Skeletal muscle cell (primary cell): ENCODE data around the gene DBNDD2.

Experiments used
- DNase-seq: peaks from one replicate; pipeline ENCODE4 v3.0.0-alpha.2; 2010; ENCODE audit warnings: low read depth
- H3K4me3 ChIP-seq: 2 replicates; pipeline ENCODE4 v1.5.1; 2011; ENCODE audit warnings: low read depth, mild to moderate bottlenecking, control low read depth, low read length, moderate library complexity

Gene DBNDD2

GRCh38 chr20:45407783-45408645, at the start of gene DBNDD2:
Gene DBNDD2 (plus strand): TSS chr20:45408289. CDS start chr20:45408468, 179 bp downstream.
- H3K4me3 ChIP-seq: peak within 1 kb of the TSS; percentile 59
- no peak for DNase-seq

DNA sequence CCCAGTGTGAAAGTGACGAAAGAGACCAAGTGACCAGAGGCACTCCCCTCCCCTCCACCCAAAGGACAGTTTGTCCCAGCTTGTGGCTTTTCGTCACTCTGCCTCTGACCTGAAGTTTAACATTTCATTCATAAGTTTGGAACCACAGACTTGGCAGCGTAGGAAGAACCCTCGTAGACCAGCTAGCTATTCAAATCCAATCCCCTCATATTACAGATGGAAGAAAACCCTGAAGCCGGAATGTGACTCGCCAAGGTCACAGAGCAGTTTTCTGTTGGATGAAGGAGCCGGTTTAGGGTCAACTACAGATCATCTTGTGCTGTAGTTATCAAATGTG, 49.1 kb upstream of the DBNDD2 start:
- H3K4me3 ChIP-seq: no peak overlapping the region
- DNase-seq: no peak

DNA sequence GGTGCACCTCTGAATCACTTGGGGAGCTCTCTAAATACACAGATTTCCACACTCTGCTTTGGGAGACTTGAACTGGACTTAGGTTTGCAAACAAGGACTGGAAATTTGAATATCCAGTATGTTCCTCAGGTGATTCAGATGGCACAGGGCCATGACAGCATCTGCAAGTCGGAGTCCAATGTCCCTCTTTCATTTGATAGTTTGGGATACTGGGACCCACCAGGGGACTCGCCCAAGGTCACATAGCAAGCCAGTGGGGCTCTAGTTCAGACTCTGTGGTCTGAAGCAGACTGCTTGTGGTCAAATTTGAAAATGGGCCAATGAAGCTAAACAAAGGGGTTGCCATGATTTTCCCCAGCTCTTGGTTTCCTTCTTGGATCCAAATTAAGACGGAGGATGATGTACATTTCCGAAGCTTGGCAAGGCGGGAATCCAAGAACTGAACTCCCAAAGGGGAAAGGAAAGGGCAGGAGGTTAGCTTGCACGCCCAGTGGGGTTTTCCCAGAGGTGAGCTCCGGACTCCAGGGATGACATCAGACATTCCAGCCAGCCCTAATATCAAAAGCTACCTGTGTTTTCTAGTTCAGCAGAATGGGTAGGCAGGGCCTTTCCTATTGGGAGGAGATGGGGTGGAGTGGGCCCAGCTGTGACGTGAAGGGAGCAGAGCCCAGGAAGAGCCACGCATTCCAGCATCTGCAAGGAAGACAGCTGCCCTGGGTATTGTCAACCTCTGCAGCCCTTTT, 48.5 kb upstream of the DBNDD2 start:
- no peak overlapping the region for H3K4me3 ChIP-seq
- no peak for DNase-seq

DNA sequence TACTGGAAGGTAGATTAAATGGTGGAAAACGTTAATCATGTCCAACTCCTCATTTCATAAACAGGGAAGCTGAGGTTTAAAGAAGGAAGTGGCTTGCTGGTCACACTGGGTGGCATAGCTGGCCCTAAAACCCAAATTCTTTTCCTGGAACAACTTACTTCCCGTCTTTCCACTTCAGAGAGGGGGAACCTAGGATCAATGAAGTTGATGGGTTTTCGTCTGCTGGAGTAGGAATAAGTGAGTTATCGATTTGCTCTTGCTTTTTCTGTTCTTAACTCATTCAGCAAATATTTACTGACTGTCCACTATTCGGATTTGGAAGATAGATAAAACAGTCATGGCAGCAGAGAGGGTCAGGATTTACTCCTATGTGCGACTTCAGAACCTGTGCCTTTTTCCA, 46.3 kb upstream of the DBNDD2 start:
- no peak overlapping the region for H3K4me3 ChIP-seq
- DNase-seq: no peak

DNA sequence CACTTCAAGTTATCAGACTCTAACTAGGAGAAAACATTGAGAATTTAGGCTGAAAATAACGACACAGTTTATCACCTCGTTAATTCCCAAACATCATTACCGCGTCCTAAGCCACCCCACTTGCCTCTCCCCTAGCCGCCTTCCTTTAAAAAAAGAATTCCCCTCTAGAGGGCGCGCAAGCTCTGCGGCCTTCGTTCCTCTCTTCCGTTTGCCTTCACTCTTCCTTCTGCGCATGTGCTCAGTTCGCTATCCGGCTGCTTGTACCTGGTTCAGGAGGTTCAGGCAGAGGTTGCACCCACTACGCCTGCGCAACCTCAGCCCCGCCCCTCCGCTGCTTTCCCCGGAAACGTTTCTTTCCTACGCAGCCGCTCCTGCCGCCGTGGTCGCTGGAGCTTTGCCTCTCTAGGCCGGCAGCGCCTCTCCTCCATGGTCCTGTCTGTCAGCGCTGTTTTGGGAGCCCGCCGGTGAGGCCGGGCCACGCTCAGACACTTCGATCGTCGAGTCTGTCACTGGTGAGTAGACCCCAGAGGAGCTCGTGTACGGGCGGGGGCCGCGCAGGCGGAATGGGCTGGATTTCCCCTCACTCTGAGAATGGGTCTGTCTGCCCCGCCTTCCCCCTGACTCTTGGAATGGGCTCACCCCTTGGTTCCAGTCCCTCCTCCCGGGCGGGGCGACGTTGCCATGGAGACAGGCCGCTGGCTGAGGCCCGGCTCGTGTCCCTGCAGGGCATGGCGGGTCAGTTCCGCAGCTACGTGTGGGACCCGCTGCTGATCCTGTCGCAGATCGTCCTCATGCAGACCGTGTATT, 45.1 kb upstream of the DBNDD2 start, which contains the start of gene SYS1:
SYS1 (plus strand) TSS at position 353 of the 807 bp plus-strand sequence; CDS start at position 729, 376 bp downstream.
- peak; percentile 92 for DNase-seq

DNA sequence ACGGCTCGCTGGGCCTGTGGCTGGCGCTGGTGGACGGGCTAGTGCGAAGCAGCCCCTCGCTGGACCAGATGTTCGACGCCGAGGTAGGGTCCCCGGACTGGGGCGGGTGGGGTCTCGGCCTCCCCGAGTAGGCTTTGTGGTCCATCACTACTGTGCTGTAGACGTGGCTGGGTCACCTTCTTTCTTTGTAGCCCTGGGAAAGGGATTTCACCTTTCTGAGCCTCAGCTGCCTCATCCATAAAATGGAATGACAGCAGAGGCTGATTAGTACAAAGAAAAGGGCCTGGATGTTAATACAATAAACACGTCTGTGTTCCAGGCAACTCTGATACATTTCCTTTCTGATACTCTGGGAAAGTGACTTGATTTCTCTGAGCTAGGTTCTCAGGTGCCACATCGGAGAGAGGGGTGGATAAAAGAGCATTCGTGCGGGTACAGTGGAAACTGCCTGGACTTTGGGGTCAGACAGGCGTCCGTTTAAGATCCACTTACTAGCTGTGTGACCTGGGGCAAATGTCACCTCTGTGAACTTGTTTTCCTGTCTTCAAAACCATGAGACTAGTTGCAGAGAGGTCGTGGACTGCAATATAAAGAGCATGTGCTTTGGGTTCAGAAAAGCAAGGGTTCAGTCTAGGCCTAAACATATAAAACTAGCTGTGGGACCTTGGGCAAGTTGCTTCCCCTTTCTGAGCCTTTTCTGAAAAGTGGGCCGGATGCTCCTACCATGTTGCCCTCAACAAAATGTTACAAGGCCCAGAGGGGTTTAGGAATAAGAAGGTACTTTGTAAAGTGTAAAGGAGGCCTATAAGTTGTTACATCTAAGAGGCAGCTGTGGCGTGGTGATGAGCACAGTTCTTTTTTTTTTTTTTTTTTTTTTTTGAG, 44.2 kb upstream of the DBNDD2 start:
- peak overlapping the region; percentile 77 for H3K4me3 ChIP-seq
- no peak for DNase-seq

More for the DNA sequence above, 45.1 kb upstream of the DBNDD2 start, which contains the start of gene SYS1:
- H3K4me3 ChIP-seq: peak within 1 kb of the TSS; percentile 77

DNA sequence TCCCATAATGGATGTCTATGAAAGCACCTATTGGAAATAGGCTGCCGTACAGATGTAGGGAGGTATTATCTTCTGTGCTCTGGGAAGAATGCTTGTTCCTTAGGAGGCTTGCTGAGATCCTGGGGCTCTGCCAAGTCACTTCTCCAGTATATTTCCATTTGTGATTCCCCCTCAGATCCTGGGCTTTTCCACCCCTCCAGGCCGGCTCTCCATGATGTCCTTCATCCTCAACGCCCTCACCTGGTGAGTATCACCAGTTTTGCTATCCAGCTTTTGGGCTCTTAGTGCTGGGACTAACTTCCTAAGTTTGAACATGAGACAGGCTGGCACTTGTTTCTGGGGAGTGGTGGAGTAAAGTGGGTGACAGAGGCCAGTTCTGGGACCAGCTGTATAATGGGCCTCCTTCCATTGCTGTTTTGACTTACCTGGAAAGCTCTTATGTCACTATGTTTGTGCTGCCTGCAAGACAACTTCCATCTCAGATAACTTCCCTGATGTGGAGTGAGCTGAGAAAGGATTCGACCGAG, 42.6 kb upstream of the DBNDD2 start:
- DNase-seq: no peak
- H3K4me3 ChIP-seq: no peak overlapping the region

DNA sequence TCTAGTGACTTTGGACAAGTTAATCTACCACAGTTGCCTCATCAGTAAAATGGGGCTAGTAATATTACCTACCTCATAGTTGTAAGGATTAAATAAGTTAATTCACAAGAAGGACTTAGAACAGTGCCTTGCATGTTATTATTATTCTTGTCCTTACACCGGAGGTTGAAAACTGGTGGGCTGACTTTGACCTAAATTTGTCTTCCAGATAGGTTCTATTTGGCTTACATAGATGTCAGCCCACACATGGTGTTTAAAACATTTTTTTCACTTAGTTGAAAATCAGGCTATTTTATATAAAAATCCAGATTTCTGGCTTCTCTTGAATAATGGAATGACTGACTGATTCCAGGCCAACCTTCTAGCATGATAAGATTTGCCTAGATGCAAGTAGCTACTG, 41.9 kb upstream of the DBNDD2 start:
- no peak overlapping the region for H3K4me3 ChIP-seq
- DNase-seq: no peak

GRCh38 chr20:45366631-45367030, 41.5 kb upstream of the DBNDD2 start:
- no peak for DNase-seq
- no peak overlapping the region for H3K4me3 ChIP-seq

DNA sequence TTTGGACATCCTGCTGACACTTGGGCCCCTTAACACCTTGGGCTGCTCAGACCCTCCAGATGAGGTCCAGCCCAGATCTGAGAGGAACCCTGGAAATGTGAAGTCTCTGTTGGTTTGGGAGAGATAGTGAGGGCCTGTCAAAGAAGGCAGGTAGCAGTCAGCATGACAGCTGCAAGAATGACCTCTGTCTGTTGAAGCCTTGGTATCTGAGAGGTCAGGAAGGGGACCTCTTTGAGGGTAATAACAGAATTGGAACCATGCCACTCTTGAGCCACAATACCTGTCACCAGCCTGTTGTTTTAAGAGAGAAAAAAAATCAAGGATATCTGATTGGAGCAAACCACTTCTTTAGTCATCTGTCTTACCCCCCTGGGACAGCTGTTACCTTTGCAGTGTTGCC, 41.0 kb upstream of the DBNDD2 start:
- no peak for DNase-seq
- H3K4me3 ChIP-seq: no peak overlapping the region

- H3K4me3 ChIP-seq: no peak overlapping the region
- no peak for DNase-seq
Observed at GRCh38 chr20:45368221-45368980, 39.7 kb upstream of the DBNDD2 start.

DNA sequence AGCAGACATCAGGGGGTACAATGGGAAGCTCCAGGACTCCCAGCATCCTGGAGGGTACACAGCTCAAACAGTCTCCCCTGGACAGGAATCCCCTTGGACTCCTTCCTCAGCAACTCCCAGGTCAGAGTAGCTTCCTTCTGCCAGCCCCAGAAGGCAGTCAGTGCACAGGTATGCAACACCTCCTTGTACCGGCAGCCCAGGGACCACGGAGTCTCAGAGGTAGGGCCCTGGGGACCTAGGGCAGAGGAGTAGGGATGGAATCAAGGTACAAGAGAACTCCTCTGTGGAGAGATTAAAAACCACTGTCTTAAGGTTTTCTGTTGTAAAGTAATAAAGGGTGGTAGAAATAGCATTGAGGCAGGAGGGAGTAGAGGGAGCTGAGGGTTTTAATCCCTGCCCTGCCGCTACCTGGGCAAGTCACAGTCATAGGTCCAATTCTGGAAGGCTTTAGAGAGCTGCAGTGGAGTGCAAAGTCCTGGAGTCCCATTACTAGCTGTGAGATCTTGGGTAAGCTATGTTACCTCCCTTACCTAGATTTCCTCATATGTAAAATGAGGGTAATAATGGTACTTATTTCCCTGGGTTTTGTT, 37.4 kb upstream of the DBNDD2 start:
- no peak overlapping the region for H3K4me3 ChIP-seq
- no peak for DNase-seq

DNA sequence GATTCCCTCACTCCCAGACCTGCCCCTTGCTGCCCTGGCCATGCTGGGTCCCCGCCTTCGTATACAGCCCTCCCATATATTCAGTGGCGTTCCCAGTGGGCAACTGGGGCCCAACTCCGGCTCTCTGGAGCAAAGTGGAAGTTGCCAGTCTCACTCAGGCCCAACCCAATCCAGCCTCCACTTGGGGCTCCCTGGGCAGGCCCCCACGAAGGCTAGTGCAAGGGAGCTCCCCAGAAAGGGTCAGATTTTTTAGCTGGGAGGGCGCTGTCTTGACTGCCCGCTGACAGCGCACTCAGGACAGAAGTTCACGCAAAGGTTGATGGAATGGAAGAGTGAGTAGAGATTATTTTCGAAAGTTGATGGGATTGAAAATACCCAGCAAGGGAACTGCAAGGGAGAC, 35.8 kb upstream of the DBNDD2 start:
- H3K4me3 ChIP-seq: no peak overlapping the region
- DNase-seq: no peak

GRCh38 chr20:45372646-45373352, 35.3 kb upstream of the DBNDD2 start:
- H3K4me3 ChIP-seq: no peak overlapping the region
- DNase-seq: no peak

DNA sequence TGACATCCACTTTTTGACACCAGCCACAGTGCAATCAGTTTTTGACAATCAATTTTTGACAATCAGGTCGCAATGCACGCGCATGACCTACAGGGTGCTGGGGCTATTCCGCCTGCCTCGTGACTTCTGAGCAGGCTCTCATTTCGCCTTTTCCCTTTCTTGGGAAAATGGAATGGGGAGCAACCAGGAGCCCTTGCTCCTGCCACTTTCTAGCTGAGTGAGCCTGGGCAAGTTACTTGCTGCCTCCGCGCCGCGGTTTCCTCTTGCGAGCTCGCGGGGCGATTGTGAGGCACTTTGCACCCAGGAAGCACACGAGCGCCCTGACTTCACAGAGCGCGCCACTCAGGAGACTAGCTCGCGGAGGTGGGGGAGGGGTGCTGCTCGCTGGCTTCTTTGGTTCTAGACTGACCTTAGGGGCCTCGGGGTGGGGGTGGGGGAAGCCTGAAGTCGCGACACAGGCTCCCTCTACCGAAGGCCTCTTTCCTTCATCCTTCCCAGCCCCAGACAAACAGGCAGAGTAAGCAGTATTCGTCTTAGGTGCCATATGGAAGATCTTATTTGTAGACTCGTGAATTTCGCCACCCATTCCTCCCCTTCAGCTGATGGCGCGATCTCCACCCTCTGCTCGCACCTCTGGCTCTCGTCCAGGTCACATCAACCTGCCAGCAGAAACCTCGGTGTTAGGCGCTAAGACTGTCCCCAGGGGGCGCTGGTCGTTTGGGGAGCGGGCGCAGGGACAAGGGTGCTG, 34.6 kb upstream of the DBNDD2 start:
- peak overlapping the region; percentile 46 for H3K4me3 ChIP-seq
- no peak for DNase-seq

GRCh38 chr20:45374101-45374467, 34.0 kb upstream of the DBNDD2 start:
- DNase-seq: no peak
- peak overlapping the region; percentile 46 for H3K4me3 ChIP-seq
